WTC11 (cell line): ENCODE measurements around the gene KCNMA1. TPM values are rescaled to one million over a fixed set of nuclear protein-coding genes. Genes with fewer than 3 reads are reported as not detected.

Source experiments
- ATAC-seq: fragments of 200-7000 bp; cut with Tn5 transposase; 2 replicates; pipeline ENCODE4 v1.10.0; 2021; ENCODE audit warnings: mild to moderate bottlenecking, moderate library complexity
- CTCF ChIA-PET: fragments of 300-600 bp; sonication (Branson Sonifier 250); formaldehyde crosslinking; loops from one replicate; lab custom pipeline; 2021; ENCODE audit warnings: antibody characterized with exemption; lab: Charles Lee
- POLR2A ChIA-PET: fragments of 350-600 bp; sonication (Branson Sonifier 250); formaldehyde crosslinking; loops from one replicate; lab custom pipeline; 2021; ENCODE audit warnings: antibody characterized with exemption; lab: Charles Lee
- DNase-seq: peaks from one replicate; pipeline ENCODE4 v3.0.0; 2021; ENCODE audit warnings: low spot score
- H3K27ac Mint-ChIP-seq: 2 replicates; pipeline ENCODE4 v1.8.0; 2021; ENCODE audit warnings: mixed read lengths
- H3K27me3 Mint-ChIP-seq: 2 replicates; pipeline ENCODE4 v1.8.0; 2021; ENCODE audit warnings: low read depth, mild to moderate bottlenecking, moderate library complexity, mixed read lengths
- H3K36me3 Mint-ChIP-seq: 2 replicates; pipeline ENCODE4 v1.8.0; 2021; ENCODE audit warnings: mixed read lengths
- H3K4me1 Mint-ChIP-seq: 2 replicates; pipeline ENCODE4 v1.8.0; 2022; ENCODE audit warnings: mixed read lengths
- H3K4me3 Mint-ChIP-seq: 2 replicates; pipeline ENCODE4 v1.8.0; 2021; ENCODE audit warnings: mild to moderate bottlenecking, moderate library complexity, mixed read lengths
- H3K9me3 Mint-ChIP-seq: 2 replicates; pipeline ENCODE4 v1.8.0; 2021; ENCODE audit warnings: mixed read lengths
- ATF2 ChIP-seq: sonication (generic); formaldehyde crosslinking; IDR thresholded peaks from 2 replicates; pipeline ENCODE4 v1.8.1; 2022; ENCODE audit warnings: low read depth, missing genetic modification reagents, borderline replicate concordance
- CREM ChIP-seq: sonication (generic); formaldehyde crosslinking; IDR thresholded peaks from 2 replicates; pipeline ENCODE4 v1.8.1; 2022; ENCODE audit warnings: mild to moderate bottlenecking, missing genetic modification reagents, moderate library complexity
- E2F4 ChIP-seq: sonication (generic); formaldehyde crosslinking; IDR thresholded peaks from 2 replicates; pipeline ENCODE4 v1.8.1; 2022; ENCODE audit warnings: low read depth, mild to moderate bottlenecking, moderate library complexity, missing genetic modification reagents, borderline replicate concordance
- ELF4 ChIP-seq: sonication (generic); formaldehyde crosslinking; IDR thresholded peaks from 2 replicates; pipeline ENCODE4 v1.8.1; 2022; ENCODE audit warnings: low read depth, mild to moderate bottlenecking, moderate library complexity, missing genetic modification reagents
- ERG ChIP-seq: fragments of 250-450 bp; sonication (Bioruptor Pico); IDR thresholded peaks from 2 replicates; pipeline ENCODE4 v1.8.0; 2021; ENCODE audit warnings: mild to moderate bottlenecking
- ETV6 ChIP-seq: sonication (generic); formaldehyde crosslinking; IDR thresholded peaks from 2 replicates; pipeline ENCODE4 v1.8.1; 2022; ENCODE audit warnings: mild to moderate bottlenecking, missing genetic modification reagents
- FOXK1 ChIP-seq: sonication (generic); formaldehyde crosslinking; IDR thresholded peaks from 2 replicates; pipeline ENCODE4 v1.8.0; 2022; ENCODE audit warnings: mild to moderate bottlenecking, moderate library complexity, missing genetic modification reagents
- MXD4 ChIP-seq: fragments of 250-450 bp; sonication (Bioruptor Pico); IDR thresholded peaks from 2 replicates; pipeline ENCODE4 v1.8.0; 2021; ENCODE audit warnings: mild to moderate bottlenecking, moderate library complexity, borderline replicate concordance
- PREB ChIP-seq: sonication (generic); formaldehyde crosslinking; IDR thresholded peaks from 2 replicates; pipeline ENCODE4 v1.8.1; 2022; ENCODE audit warnings: mild to moderate bottlenecking, missing genetic modification reagents, moderate library complexity, borderline replicate concordance
- PRRX2 ChIP-seq: fragments of 250-450 bp; sonication (Bioruptor Pico); IDR thresholded peaks from 2 replicates; pipeline ENCODE4 v1.8.0; 2021; ENCODE audit warnings: mild to moderate bottlenecking
- SOX15 ChIP-seq: fragments of 250-450 bp; sonication (Bioruptor Pico); IDR thresholded peaks from 2 replicates; pipeline ENCODE4 v1.9.0; 2021; ENCODE audit warnings: mild to moderate bottlenecking
- STAT6 ChIP-seq: sonication (generic); formaldehyde crosslinking; conservative IDR thresholded peaks from 2 replicates; pipeline ENCODE4 v1.8.1; 2023; ENCODE audit warnings: mild to moderate bottlenecking, low read depth, missing genetic modification reagents, moderate library complexity
- USF2 ChIP-seq: sonication (generic); formaldehyde crosslinking; IDR thresholded peaks from 2 replicates; pipeline ENCODE4 v1.8.1; 2023; ENCODE audit warnings: mild to moderate bottlenecking, missing genetic modification reagents, moderate library complexity
- ZBTB21 ChIP-seq: sonication (generic); formaldehyde crosslinking; IDR thresholded peaks from 2 replicates; pipeline ENCODE4 v1.8.1; 2023; ENCODE audit warnings: mild to moderate bottlenecking, missing genetic modification reagents, borderline replicate concordance
- ZNF121 ChIP-seq: sonication (generic); formaldehyde crosslinking; IDR thresholded peaks from 2 replicates; pipeline ENCODE4 v1.8.0; 2023; ENCODE audit warnings: missing genetic modification reagents
- ZNF263 ChIP-seq: sonication (generic); formaldehyde crosslinking; IDR thresholded peaks from 2 replicates; pipeline ENCODE4 v1.8.1; 2022; ENCODE audit warnings: low read depth, mild to moderate bottlenecking, moderate library complexity, missing genetic modification reagents
- ZNF396 ChIP-seq: fragments of 250-450 bp; sonication (Bioruptor Pico); IDR thresholded peaks from 2 replicates; pipeline ENCODE4 v1.8.0; 2021; ENCODE audit warnings: mild to moderate bottlenecking, moderate library complexity, borderline replicate concordance
- ZNF423 ChIP-seq: fragments of 250-450 bp; sonication (Bioruptor Pico); IDR thresholded peaks from 2 replicates; pipeline ENCODE4 v2.1.2; 2022; ENCODE audit warnings: mild to moderate bottlenecking, moderate library complexity
- total RNA-seq: library from RNA; stranded (reverse); gene quantifications from 3 replicates; pipeline ENCODE4 v1.2.3, GENCODE V29; 2021

Gene KCNMA1
- total RNA-seq, 1 experiment from 2014 or later = 7.3 TPM

GRCh38 chr10:77002872-77003271, 634.7 kb downstream of the KCNMA1 start:
- peaks cover 5% of the 10 kb centered on the region for H3K4me1 Mint-ChIP-seq
- TF ChIP-seq STAT6 (CRISPR knock-in tag) = no peak
- no peak for TF ChIP-seq SOX15 (CRISPR knock-in tag)
- TF ChIP-seq ATF2 (CRISPR knock-in tag) = no peak
- no peak for TF ChIP-seq ZBTB21
- no peak for TF ChIP-seq PRRX2 (CRISPR knock-in tag)
- TF ChIP-seq FOXK1 (CRISPR knock-in tag) = no peak
- TF ChIP-seq ERG (CRISPR knock-in tag) = no peak

GRCh38 chr10:77001206-77001605, 636.4 kb downstream of the KCNMA1 start:
- CTCF ChIA-PET = no interaction called here
- Mint-ChIP-seq H3K4me3 (no peak overlapping the region), H3K27ac (no peak overlapping the region), H3K27me3 (no peaks in the 10 kb centered on the region), H3K9me3 (no peaks in the 10 kb centered on the region), H3K36me3 (no peaks in the 10 kb centered on the region), H3K4me1 (peaks cover 5% of the 10 kb centered on the region)
- no peak for DNase-seq
- TF ChIP-seq MXD4 (no peak), ZNF263 (CRISPR knock-in tag) (no peak), ETV6 (CRISPR knock-in tag) (no peak), ZNF396 (CRISPR knock-in tag) (no peak), PRRX2 (CRISPR knock-in tag) (no peak), E2F4 (CRISPR knock-in tag) (no peak), ZNF121 (CRISPR knock-in tag) (no peak)
- no peak for ATAC-seq
- POLR2A ChIA-PET = no interaction called here

More at GRCh38 chr10:77002872-77003271, 634.7 kb downstream of the KCNMA1 start:
- ChIA-PET POLR2A (no interaction called here), CTCF (interaction anchor here (1.1 kb wide), 1 partner anchor 18 kb away, joined by 3 read pairs; no protein-coding TSS in a partner anchor)
- no peak overlapping the region for H3K27ac Mint-ChIP-seq
- no peaks in the 10 kb centered on the region for H3K27me3 Mint-ChIP-seq
- no peak for ATAC-seq
- no peak for DNase-seq
- H3K36me3 Mint-ChIP-seq = no peaks in the 10 kb centered on the region
- no peak overlapping the region for H3K4me3 Mint-ChIP-seq
- 0 out of 2 replicates have a peak, but pooled peaks cover 3% of the 10 kb centered on the region for H3K9me3 Mint-ChIP-seq

GRCh38 chr10:76998451-76998850, 639.2 kb downstream of the KCNMA1 start:
- Mint-ChIP-seq H3K27me3 (no peaks in the 10 kb centered on the region), H3K4me1 (peaks cover 4% of the 10 kb centered on the region), H3K36me3 (no peaks in the 10 kb centered on the region), H3K27ac (no peak overlapping the region), H3K9me3 (no peaks in the 10 kb centered on the region), H3K4me3 (no peak overlapping the region)
- no peak for TF ChIP-seq USF2 (CRISPR knock-in tag)
- TF ChIP-seq PREB (CRISPR knock-in tag) = no peak
- no peak for TF ChIP-seq SOX15 (CRISPR knock-in tag)
- no peak for TF ChIP-seq ELF4
- TF ChIP-seq CREM (CRISPR knock-in tag) = no peak
- TF ChIP-seq PRRX2 (CRISPR knock-in tag) = no peak
- no peak for TF ChIP-seq ZNF423
- ChIA-PET POLR2A (no interaction called here), CTCF (no interaction called here)
- DNase-seq (no peak), ATAC-seq (no peak)
